UCSD-AML1 (cell line): ENCODE measurements around the gene TRIP10.
A peak's percentile ranks its signal among the peaks of the same experiment; 100 is the strongest.

Source experiments
- DNase-seq: peaks from one replicate; lab custom pipeline; 2025; ENCODE audit not compliant: unreplicated experiment; lab: John Stamatoyannopoulos, UW

The TRIP10 gene

DNA sequence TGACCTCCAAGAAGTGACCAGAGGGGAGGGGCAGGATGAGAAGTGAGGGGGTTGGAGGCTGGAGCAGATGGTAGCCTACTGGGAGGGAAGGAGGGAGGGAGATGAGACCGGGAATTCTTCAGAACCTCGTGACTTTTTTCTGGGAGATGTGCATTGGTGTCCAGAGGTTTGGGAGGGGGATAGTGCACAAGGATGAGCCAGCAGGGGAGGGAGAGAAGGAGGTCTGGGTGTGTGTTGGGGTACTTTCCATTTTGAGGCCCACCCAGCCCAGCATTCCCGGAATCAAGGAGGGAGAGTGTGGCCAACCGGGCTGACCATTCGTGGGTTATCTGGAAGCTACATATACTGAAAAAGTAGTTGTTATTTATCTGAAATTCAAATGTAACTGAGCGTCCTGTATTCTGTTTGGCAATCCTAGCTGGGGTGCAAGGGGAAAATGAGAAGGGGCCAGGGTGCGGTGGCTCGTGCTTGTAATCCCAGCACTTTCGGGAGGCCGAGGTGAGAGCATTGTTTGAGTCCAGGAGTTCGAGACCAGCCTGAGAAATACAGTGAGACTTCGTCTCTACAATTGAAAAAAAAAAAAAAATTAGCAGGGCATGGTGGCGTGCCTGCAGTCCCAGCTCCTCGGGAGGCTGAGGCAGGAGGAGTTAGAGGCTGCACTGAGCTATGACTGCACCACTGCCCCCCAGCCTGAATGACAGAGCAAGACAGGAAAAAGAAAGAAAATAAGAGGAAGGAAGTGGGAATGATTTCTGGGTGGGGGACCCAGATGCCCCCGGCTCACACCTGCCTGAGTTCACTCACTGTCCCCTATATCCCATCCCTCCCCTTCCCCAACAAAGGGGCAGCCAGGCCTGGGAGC lies 14.6 kb upstream of the TRIP10 start:
- DNase-seq: no peak

DNA sequence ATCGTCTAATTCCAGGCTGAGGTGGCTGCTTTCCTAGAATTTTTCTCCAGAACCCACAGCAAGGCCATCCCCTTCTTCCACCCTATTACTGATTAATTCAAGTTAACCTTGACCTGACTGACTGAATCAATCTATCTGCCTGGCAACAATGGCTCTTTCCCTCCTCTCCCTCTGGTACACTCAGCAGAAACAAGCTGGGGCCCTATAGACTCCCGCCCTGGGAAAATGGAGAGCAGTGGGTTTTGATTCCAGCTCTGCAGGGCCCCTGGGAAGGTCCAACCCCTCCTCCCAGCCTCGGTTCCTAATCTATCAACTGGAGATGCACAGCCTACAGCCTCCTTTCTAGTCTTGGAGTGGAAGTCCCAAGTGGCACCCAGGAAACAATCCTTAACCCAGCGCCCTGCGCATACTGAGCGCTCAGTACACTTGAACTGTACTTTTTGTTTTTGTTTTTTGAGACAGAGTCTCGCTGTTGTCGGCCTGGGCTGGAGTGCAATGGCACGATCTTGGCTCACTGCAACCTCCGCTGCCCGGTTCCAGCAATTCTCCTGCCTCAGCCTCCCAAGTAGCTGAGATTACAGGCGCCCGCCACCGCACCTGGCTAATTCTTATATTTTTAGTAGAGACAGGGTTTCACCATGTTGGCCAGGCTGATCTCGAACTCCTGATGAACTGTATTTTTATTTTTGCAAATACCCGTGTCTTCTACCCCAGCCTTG lies 13.8 kb upstream of the TRIP10 start:
- DNase-seq: no peak

DNA sequence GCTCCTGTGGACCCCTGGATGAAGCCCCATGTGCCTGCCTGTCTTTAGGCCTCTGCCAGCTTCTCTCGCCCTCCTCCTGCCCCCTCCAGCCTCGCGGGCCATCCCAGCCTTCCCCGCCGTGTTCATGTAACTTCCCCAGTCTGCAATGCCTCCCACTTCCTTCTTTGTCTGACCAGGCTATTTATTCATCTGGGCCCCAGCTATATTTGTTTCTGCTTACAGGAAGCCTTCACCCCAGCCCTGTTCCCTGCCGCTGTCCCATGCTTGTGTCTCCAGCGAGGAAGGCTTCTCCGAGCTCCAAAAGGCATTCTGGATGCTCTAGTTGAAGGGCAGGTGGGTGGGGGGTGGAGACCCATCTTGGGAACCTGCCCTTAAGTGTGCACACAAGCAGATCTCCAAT lies 11.1 kb upstream of the TRIP10 start:
- peak; percentile 73 for DNase-seq

DNA sequence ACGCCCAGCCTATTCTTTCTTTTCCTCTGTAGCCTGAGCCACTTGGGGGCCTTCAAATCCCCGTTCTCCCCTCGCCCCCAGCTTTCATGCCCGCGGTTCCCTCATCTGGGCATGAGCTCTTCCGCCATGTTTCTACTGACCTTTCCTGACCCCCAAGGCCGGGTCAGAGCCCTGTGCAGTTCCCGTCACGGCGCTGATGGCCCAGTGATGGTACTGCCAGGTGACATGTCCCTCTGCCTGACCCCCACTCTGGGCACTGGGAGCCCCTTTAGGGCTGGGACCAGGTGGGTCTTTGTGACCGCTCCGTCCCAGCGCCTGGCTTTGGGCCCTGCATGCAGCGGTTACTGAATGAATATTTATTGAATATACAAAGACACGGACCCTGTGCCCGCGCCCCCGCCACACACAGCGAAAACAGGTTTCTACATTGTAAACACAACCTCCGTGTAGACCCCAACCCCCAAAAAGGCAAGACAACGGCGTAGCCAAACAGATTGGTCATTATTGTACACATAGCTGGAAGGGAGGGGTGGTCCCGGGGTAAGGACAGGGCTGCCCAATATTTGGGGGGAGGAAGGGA lies 9.8 kb upstream of the TRIP10 start:
- DNase-seq: no peak

DNA sequence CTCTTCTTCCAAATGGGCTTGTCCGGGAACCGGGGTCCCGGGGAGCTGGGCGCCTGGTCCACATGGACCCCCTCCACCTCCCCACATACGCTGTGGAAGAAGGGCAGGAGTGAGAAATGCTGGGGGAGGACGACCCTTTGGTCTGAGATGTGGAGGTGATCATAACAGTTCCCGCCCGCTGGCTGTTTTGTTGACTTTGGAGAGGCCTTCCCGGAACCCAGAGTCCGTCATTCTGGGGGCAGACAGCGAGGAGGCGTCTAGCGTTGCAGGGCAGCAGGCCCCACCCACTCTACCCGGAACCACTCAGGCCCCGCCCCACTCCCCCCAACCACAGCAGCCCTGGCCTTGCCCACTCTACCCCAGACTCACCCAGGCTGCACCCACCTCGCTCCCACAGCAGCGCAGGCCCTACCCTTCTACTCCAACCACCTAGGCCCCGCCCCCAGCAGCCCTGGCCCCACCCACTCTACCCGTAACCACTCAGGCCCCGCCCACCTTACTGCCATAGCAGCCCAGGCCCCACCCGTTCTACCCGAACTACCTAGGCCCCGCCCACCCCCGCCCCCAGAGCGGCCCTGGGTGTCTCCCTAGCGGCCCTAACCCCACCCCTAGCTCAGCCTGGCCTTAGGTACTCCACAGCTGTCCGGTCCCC lies 9.2 kb upstream of the TRIP10 start:
- DNase-seq: no peak

DNA sequence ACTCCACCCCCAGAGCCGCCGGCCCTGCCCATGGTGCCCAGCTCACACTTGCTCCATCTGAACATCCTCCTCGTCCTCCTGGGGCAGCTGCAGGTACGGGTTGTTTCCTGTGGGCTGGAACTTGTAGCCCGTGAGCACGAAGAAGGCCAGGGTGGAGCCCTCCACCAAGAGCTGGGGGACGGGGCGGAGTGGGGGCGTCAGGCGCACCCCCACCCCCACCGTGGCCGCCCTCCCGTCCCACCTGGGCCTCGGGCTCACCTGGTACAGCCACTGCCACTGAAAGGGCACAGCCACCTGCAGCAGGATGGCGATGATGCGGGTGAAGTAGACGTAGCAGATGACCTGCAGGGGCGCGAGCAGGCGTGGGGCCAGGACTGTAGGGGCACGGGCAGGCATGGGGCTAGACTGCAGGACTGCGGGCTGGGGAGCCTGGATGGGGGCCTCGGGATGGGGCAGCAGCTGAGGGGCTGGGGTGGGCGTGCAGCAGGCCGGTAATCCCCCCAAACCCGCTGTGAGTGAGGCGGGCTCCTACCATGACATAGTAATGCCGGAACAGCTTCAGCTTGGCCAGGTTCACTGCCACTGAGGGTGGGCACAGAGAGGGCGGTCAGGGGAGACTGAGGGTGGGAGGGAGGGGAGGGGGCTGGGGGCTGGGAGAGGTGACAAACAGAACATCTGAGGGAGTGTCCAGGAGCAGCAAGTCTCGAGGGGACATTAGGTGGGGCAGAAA lies 8.4 kb upstream of the TRIP10 start:
- DNase-seq: no peak

DNA sequence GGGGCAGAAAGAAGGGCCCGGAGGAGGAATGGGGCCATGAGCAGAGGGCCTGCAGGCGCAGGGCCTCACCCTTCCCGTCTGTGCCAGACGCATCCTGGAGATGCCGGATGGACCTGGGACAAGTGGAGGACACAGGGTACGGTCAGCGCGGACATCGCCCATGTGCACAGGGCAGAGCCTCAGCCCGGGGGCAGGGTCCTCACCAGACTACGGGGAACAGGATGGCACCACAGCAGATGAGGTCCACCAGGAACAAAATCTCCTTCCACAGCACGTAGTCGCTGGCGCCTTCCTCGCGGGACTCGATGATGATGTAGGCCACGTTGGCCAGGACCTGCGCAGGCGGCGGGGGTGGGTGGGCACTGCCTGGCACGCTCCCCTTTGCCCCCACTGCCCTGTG lies 7.7 kb upstream of the TRIP10 start:
- DNase-seq: no peak

DNA sequence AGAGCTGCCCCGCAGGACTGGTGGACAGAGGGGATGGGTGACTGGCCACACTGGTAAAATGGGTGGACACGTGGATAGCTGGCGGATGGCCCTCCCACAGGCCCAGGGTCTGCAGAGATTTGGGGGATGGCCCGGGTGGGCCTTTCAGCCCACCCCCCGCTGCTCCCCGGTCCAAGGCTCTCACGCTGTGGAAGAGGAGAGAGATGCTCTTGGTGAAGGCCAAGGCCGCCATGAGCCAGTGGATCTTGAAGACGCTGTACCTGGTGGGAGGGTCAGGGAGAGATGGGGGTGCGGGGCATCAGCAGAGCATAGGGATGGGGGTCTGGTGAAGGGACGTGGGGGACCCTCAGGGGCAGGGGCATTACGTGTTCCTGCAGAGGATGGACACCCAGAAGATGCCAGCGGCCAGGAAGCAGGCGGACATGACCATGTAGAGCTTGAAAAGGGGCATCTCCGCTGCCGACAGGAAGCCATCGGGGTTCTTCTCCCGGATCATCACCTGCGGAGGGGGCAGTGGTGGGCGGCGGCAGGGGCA lies 6.6 kb upstream of the TRIP10 start:
- no peak for DNase-seq

DNA sequence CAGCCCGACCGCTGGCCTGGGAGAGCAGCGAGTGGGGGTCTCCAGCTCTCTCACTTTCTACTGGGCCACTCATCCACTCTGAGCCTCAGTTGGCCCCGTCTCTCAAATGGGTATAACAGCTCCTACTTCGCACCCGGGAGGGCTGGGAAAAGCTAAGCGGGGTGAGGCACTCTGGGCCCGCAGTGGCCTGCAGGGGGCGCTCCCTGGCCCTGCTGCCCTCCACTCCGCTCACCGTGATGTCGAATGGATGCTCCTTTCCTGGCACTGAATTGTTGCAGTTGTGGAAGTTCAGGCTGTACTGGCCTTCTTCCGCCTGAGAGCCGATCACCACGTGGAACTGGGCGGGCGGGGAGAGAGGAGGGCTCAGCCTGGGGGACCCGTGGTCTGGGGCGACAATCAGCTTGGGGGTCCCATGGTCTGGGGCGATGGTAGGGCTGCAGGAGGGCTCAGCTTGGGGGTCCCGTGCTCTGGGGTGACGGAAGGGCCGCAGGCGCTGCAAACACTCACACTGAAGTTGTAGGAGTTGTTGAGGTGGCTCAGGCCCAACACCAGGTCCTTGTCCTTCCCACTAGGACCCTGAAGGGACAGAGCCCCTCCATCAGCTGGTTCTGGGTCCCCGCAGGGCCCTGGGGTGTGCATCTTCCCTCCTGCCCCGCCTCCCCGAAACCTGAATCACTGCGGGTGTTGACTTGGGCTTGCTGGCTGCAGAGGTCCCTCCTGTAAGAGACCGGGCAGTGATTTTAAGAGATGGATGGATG lies 6.0 kb upstream of the TRIP10 start:
- DNase-seq: no peak

DNA sequence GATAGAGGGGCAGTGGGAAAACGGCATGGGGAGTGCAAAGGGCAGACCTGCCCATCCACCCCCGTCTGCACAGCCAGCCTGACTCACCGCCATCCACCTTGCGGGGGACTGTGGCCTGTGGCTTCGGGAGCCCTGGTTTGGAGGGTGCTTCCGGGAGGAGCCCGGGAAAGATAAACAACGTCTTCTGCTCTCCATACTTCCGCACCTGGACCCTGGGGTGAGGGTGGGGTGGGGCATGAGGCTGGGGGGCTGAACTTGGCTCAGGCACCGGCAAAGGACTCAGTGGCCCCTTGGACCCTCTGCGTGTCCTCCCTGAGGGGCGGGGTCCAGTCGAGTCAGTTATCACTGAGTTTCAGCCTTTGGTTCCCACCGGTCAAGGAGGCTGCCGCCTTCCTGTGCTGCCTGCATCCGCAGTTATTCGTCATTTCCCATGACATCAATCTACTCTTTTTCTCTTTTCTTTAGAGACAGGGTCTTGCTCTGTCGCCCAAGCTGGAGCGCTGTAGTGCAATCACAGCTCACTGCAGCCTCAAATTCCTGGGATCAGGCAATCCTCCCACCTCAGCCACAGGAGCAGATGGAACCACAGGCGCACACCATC lies 5.3 kb upstream of the TRIP10 start:
- DNase-seq: no peak

DNA sequence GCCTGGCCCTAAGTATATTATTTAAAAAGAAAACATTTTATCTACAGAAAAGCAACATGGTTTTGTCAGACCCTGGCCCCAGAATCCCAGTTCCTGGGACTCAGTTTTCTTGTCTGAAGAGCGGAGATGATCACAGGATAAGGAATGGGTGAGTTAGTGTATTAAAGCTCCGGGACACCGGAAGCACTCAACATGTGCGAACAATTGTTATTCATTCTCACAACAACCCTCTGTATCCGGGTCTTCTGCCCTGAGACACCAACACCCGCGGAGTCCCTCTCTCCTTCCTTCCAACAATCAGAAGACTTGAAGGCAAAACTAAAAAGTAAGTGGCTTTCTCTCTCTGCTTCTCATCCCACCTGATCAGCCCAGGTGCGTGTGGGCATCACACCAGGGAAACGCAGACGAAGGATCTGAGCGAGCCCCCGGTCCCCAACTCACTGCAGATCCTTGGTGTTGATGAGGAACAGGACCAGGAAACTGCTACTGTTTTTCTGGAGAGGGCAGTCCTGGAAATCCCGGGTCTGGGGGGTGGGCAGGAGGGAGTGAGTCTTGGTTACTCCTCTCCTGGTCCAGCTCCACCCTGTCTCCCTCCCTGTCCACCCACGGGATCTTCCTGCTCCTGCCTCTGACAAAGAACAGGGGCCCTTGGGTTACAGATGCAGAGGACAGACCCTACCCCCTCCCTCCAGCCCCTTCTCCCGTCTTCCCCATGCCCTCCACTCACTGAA lies 4.1 kb upstream of the TRIP10 start:
- no peak for DNase-seq

DNA sequence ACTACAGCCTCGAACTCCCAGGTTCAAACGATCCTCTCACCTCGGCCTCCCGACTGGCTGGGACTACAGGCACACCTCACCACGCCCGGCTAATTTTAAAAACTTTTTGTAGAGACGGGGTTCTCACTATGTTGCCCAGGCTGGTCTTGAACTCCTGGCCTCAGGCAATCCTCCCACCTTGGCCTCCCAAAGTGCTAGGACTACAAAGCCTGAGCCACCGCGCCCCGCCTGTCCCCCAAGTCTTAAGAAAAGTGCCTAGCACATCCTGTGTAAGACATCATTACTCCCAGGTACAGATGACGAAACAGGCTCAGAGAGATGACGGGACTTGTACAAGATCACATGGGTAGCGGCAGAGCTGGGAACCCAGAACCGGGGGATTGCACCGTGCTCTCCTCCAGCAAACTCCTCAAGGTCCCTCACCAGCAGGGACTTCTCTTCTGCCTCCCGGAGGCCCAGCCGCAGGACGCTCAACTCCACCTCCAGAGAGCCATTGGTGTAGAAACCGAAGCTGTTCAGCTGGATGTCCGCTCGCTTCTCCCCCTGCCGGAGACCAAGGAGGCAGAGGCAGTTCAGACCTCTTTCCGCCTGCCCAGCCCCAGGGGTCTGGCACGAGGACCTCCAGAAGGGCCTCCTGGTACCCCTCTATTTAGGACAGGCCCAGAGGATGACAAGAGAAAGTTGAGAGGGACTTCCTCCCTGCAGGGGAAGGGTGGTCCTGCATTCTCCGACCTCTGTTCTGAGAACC lies 3.1 kb upstream of the TRIP10 start:
- peak; percentile 84 for DNase-seq

DNA sequence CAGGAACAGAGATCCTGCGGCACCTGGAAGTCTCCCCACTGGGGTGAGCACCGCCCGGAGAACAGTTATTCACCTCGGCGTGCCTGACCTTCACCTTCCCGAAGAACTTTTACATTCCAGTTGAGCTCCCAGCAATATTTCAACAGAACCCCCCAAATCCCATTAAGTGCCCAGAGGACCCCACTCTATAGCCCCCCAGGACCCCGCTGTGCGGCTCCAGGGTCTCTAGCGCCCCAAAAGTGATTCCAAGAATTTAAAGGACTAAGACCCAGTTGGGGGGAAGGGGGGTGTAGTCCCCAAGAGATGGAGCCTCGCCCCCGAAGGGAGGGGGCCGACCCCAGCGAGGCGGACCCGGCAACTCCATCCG lies 2.6 kb upstream of the TRIP10 start:
- DNase-seq: no peak

DNA sequence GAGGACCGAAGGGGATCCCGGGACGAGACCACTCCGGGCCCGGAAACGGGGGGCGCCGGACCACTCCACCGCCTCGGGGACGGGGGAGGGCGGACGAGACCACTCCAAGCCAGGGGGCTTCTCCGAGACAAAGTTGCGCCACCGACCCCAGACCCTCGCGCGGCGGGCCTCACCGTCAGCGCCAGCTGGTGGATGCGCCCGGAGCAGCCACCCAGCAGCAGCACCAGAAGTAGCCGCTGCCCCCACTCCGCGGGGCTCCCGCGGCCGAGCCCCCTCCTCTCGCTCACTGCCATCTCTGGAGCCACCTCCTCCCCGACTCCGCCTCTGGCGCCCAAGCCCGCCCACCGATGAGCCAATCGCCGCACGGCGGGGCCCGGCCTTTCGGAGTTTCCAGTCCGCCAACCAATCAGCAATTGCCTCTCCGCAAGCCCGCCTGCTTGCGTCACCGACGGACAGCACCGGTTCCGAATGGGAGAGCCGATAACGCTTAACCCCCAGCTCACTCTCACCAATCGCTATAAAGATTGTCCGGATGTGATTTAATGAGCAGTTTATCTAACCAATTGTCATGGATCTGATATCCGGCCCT lies 2.1 kb upstream of the TRIP10 start, which contains the start of gene GPR108:
GPR108 (minus strand) TSS at position 297 of the 589 bp plus-strand sequence; CDS start at position 293, 4 bp downstream.
- DNase-seq: peak; percentile 100

DNA sequence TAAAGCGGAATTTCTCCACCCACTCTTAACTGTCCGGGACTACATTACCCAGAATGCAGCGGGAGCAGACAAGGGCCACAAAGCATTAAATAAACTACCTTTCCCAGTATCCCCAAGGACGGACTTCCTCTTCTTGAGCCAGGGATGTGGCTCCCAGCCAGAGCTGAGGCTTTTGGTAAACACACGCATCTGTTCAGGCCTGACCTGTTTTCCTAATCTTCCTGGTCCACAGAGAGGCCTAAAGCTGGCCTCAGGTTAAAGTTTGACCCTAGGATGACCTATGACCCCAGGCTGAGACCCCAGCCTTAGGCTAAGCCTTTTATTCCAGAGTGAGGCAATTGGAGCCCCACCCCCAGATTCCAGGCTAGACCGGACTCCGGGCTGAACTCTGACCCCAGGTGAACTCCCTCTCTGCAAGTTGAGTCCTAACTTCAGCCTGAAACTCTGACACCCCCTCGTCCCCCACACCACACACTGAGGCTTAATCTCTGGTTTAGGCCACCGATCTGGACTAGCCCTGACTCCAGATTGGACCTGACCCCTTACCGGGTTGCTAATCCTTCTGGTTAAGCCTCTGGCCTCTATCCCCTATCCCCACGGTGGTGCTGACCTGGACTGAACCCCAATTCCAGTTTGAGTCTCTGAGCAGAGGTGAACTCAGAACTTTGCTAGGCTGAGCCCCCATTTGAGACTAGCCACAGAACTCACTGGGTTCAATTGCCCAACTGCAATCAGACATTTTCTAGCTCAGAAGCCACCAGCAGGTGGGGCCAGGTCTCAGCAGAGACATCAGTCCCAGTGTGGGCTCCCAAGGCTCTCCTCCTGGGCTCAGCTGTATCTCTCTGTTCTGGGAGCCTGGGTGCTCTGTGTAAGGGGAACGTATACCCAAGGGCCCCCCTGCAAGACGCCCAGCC lies 1.4 kb upstream of the TRIP10 start:
- DNase-seq: peak; percentile 81

DNA sequence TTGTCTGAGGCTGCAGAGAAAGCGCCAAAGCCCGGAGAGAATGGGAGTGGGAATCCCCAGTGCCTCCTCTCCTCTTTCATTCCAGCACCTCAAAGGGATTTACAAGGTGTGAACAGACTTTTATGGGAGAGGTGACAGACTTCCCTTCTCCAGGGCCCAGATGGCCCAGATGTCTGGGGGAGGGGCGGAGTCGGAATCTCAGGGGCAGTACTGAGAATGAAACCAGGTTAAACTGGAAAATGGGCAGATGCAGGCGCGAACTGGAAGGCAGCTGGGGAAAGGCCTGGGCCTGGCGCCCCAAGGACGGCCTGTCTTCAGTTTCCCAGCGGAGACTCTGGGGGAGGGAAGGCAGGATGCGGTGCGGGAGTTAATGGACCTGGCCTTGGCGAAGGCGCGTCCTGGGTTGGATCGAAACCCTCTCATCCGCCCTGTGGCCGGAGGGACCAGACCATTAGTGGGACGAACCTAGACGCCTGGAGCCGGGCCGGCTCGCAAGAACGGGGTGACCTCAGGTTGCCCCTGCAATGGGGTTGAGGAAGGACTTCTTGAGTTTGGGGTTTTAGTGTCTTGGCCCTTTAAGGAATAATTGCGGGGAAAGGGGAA lies 592 bp upstream of the TRIP10 start:
- no peak for DNase-seq
